ENCODE results near the gene CHN1. TPM values are rescaled to one million over a fixed set of nuclear protein-coding genes. Genes with fewer than 3 reads are reported as not detected.

The CHN1 gene
- total RNA-seq, 1 donor from 2014 or later, result 45.0 TPM

- H3K27ac Mint-ChIP-seq, result no peak overlapping the region
- Histone ChIP-seq H4K20me1 (ENCODE audit: low read depth) (no peaks in the 10 kb centered on the region), H2AFZ (replicated peaks) (no peak overlapping the region), H3K27me3 (no peaks in the 10 kb centered on the region), H3K27ac (no peak overlapping the region), H3K36me3 (no peaks in the 10 kb centered on the region), H3K9ac (no peak overlapping the region), H3K9me3 (ENCODE audit: low read depth) (no peaks in the 10 kb centered on the region), H3K4me2 (no peak overlapping the region), H3K4me3 (no peak overlapping the region), H3K4me1 (peaks cover 30% of the 10 kb centered on the region), H3K79me2 (ENCODE audit: low read depth) (no peaks in the 10 kb centered on the region), H3F3A (ENCODE audit: low read depth) (peaks cover 30% of the 10 kb centered on the region)
- TF ChIP-seq EZH2phosphoT487 (IDR thresholded peaks at IDR 0.05) (no peak), EZH2 (IDR thresholded peaks at IDR 0.05) (no peak)
- TF ChIP-seq, protein P1, sequence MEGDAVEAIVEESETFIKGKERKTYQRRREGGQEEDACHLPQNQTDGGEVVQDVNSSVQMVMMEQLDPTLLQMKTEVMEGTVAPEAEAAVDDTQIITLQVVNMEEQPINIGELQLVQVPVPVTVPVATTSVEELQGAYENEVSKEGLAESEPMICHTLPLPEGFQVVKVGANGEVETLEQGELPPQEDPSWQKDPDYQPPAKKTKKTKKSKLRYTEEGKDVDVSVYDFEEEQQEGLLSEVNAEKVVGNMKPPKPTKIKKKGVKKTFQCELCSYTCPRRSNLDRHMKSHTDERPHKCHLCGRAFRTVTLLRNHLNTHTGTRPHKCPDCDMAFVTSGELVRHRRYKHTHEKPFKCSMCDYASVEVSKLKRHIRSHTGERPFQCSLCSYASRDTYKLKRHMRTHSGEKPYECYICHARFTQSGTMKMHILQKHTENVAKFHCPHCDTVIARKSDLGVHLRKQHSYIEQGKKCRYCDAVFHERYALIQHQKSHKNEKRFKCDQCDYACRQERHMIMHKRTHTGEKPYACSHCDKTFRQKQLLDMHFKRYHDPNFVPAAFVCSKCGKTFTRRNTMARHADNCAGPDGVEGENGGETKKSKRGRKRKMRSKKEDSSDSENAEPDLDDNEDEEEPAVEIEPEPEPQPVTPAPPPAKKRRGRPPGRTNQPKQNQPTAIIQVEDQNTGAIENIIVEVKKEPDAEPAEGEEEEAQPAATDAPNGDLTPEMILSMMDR (IDR thresholded peaks at IDR 0.05), result no peak
- H3K27me3 Mint-ChIP-seq (ENCODE audit: insufficient read depth, low read depth), result peaks cover 5% of the 10 kb centered on the region
- H3K4me3 Mint-ChIP-seq, result no peak overlapping the region
- no peaks in the 10 kb centered on the region for H3K36me3 Mint-ChIP-seq
- no peak for DNase-seq (ENCODE audit: low spot score)
- peaks cover 42% of the 10 kb centered on the region for H3K4me1 Mint-ChIP-seq
- H3K9me3 Mint-ChIP-seq, result peaks cover 2% of the 10 kb centered on the region
Observed at GRCh38 chr2:174784316-174784715, 220.9 kb downstream of the CHN1 start.

GRCh38 chr2:174781996-174782395, 223.2 kb downstream of the CHN1 start:
- Mint-ChIP-seq H3K27me3 (ENCODE audit: insufficient read depth, low read depth) (peaks cover 5% of the 10 kb centered on the region), H3K9me3 (peaks cover 2% of the 10 kb centered on the region), H3K4me1 (peaks cover 45% of the 10 kb centered on the region), H3K36me3 (no peaks in the 10 kb centered on the region), H3K4me3 (no peak overlapping the region), H3K27ac (peak overlapping the region; percentile 67)
- Histone ChIP-seq H3K79me2 (ENCODE audit: low read depth) (no peaks in the 10 kb centered on the region), H3K4me2 (no peak overlapping the region), H3K4me1 (peaks cover 30% of the 10 kb centered on the region), H3K4me3 (no peak overlapping the region), H3K9ac (no peak overlapping the region), H3K36me3 (no peaks in the 10 kb centered on the region), H3K27me3 (no peaks in the 10 kb centered on the region), H3K9me3 (ENCODE audit: low read depth) (no peaks in the 10 kb centered on the region), H2AFZ (replicated peaks) (peak overlapping the region; percentile 22), H3F3A (ENCODE audit: low read depth) (peaks cover 12% of the 10 kb centered on the region), H4K20me1 (ENCODE audit: low read depth) (no peaks in the 10 kb centered on the region), H3K27ac (no peak overlapping the region)
- TF ChIP-seq EZH2phosphoT487 (IDR thresholded peaks at IDR 0.05), result no peak
- DNase-seq (ENCODE audit: low spot score), result no peak

DNA sequence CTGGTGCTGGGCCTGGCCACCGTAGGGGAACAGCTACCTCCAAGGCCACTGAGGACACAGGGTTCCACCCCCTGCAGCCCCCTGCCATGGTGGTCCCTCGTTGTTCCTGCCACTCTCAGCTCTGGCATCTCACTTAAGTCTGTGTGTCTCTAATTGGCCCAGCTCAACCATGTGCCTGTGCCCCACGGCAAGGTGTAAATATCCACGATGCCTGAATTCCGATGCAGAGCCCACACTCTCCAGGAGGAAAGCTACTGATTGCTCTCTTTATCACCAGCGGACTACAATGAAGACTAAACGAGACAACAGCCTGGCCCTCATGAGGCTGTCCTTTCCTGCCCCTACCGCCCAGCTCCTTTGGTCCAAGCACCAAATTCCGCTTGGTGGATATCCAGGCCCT, 223.9 kb downstream of the CHN1 start:
- Histone ChIP-seq H3K4me3 (no peak overlapping the region), H2AFZ (replicated peaks) (no peak overlapping the region), H3K9ac (no peak overlapping the region), H3K27me3 (no peaks in the 10 kb centered on the region), H3F3A (ENCODE audit: low read depth) (peaks cover 12% of the 10 kb centered on the region), H3K27ac (no peak overlapping the region), H3K79me2 (ENCODE audit: low read depth) (no peaks in the 10 kb centered on the region), H3K4me1 (peaks cover 37% of the 10 kb centered on the region), H3K9me3 (ENCODE audit: low read depth) (no peaks in the 10 kb centered on the region), H4K20me1 (ENCODE audit: low read depth) (no peaks in the 10 kb centered on the region), H3K4me2 (no peak overlapping the region), H3K36me3 (no peaks in the 10 kb centered on the region)
- Mint-ChIP-seq H3K36me3 (no peaks in the 10 kb centered on the region), H3K4me1 (peaks cover 47% of the 10 kb centered on the region), H3K27me3 (ENCODE audit: insufficient read depth, low read depth) (peaks cover 5% of the 10 kb centered on the region), H3K4me3 (no peak overlapping the region), H3K27ac (peak overlapping the region; percentile 67), H3K9me3 (peaks cover 2% of the 10 kb centered on the region)
- no peak for TF ChIP-seq EZH2 (IDR thresholded peaks at IDR 0.05)
- no peak for DNase-seq (ENCODE audit: low spot score)

- Mint-ChIP-seq H3K27me3 (ENCODE audit: insufficient read depth, low read depth) (peaks cover 5% of the 10 kb centered on the region), H3K36me3 (no peaks in the 10 kb centered on the region), H3K4me3 (no peak overlapping the region), H3K4me1 (peaks cover 47% of the 10 kb centered on the region), H3K9me3 (peaks cover 2% of the 10 kb centered on the region), H3K27ac (peak overlapping the region; percentile 25)
- Histone ChIP-seq H3K9me3 (ENCODE audit: low read depth) (no peaks in the 10 kb centered on the region), H3K79me2 (ENCODE audit: low read depth) (no peaks in the 10 kb centered on the region), H2AFZ (replicated peaks) (no peak overlapping the region), H3K4me3 (no peak overlapping the region), H3K9ac (no peak overlapping the region), H4K20me1 (ENCODE audit: low read depth) (no peaks in the 10 kb centered on the region), H3F3A (ENCODE audit: low read depth) (peaks cover 12% of the 10 kb centered on the region), H3K4me1 (peaks cover 37% of the 10 kb centered on the region), H3K27me3 (no peaks in the 10 kb centered on the region), H3K4me2 (no peak overlapping the region), H3K36me3 (no peaks in the 10 kb centered on the region), H3K27ac (no peak overlapping the region)
- DNase-seq (ENCODE audit: low spot score), result no peak
- TF ChIP-seq EZH2phosphoT487 (IDR thresholded peaks at IDR 0.05), result no peak
- no peak for TF ChIP-seq EZH2 (IDR thresholded peaks at IDR 0.05)
- TF ChIP-seq, protein P1 (IDR thresholded peaks at IDR 0.05), result no peak
Observed at GRCh38 chr2:174780856-174781255, 224.3 kb downstream of the CHN1 start.

All from neural progenitor cell (in vitro differentiated cells).